ENCODE results near the gene EEF1AKMT2. TPM values are rescaled to one million over a fixed set of nuclear protein-coding genes. Genes with fewer than 3 reads are reported as not detected.

Gene EEF1AKMT2
- total and polyA plus RNA-seq, 2 donors (not counting 1 experiment from before 2014, with no cell fraction given), result 20.5 to 22.1 TPM

DNA sequence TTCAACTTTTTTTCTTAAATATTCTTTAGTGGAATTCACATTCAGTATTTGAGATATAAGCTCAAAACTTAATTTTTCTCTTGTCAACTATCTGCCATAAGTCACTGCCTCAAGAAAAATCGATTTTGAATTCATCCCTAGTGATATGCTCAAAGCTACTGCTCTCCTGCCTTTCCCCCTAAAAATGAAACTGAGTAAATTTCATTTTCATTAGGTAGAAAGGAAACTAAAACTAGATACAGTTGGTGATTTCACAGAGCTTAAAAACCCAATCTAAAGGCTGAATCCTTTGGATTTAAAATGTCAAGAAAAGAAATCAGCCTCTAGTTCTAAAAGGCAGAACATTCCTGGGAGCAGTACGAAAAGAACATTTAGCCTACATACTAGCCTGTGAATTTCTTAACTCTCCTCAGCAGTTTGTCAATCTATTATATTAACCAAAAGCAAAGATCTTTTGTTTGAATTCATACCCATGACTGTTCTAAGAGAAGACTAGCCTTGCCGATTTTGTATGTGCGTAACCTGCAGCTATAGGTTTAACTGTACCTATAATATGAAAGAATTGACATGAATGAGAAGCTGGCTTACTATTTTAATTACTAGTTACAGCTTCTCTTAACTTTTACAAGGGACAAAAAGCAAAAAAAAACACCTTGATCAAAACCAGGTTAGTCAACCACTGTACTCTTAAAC is 42.6 kb downstream of the EEF1AKMT2 start:
- Histone ChIP-seq H3K4me2 (ENCODE audit: extremely low read depth, insufficient read depth, low read length) (no peak overlapping the region), H3K4me3 (replicated peaks in 1 of 4; ENCODE audit: control extremely low read depth in 1 of 4, insufficient read depth in 1 of 4, low read depth in 3 of 4, low read length in 4 of 4) (no peak overlapping the region), H3K79me2 (ENCODE audit: control insufficient read depth, insufficient read depth, low read length) (no peaks in the 10 kb centered on the region), H3K36me3 (ENCODE audit: control insufficient read depth, insufficient read depth, low read length) (no peaks in the 10 kb centered on the region), H2AFZ (ENCODE audit: low read length) (no peak overlapping the region), H3K27me3 (ENCODE audit: control insufficient read depth, insufficient read depth, low read length) (no peaks in the 10 kb centered on the region), H3K9me3 (ENCODE audit: control insufficient read depth, insufficient read depth, low read depth, low read length) (no peaks in the 10 kb centered on the region), H3K4me1 (ENCODE audit: control insufficient read depth, extremely low read depth, insufficient read depth, low read length) (peaks cover 2% of the 10 kb centered on the region), H3K9ac (ENCODE audit: insufficient read depth, low read length) (no peak overlapping the region), H4K20me1 (ENCODE audit: control insufficient read depth, extremely low read depth, insufficient read depth, low read length) (no peaks in the 10 kb centered on the region), H3K27ac (ENCODE audit: insufficient read depth, low read length) (no peak overlapping the region)
- TF ChIP-seq EZH2 (IDR thresholded peaks at IDR 0.05; ENCODE audit: low read length, missing control alignments), result no peak
- TF ChIP-seq CTCF (conservative IDR thresholded peaks at IDR 0.05 in 1 of 2, IDR thresholded peaks at IDR 0.05 in 1 of 2; ENCODE audit: low read depth in 1 of 2, low read length in 2 of 2), result no peak
- DNase-seq (ENCODE audit: low read depth in 2 of 2), result no peak

DNA sequence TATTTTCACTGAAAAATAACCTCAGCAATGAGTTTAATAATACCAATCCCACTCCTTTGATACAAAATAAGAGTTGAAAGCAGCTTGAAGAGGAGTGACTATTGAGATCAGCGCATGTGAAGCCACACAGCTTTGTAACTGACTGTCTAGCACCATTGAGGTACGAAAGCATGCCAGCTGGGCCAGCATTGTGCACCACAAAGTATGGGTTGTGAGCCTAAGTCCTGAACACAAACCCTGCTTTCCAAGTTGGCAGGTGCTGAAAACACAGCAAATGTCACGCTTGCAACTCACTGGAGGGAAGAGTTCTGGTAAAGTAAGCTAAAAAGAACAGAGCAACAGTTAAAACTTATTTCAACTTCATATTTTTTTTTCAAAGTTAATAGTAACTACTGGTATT is 43.5 kb downstream of the EEF1AKMT2 start:
- Histone ChIP-seq H3K4me1 (ENCODE audit: control insufficient read depth, extremely low read depth, insufficient read depth, low read length) (peaks cover 2% of the 10 kb centered on the region), H4K20me1 (ENCODE audit: control insufficient read depth, extremely low read depth, insufficient read depth, low read length) (no peaks in the 10 kb centered on the region), H3K79me2 (ENCODE audit: control insufficient read depth, insufficient read depth, low read length) (no peaks in the 10 kb centered on the region), H3K4me3 (replicated peaks in 1 of 4; ENCODE audit: control extremely low read depth in 1 of 4, insufficient read depth in 1 of 4, low read depth in 3 of 4, low read length in 4 of 4) (no peak overlapping the region), H3K4me2 (ENCODE audit: extremely low read depth, insufficient read depth, low read length) (no peak overlapping the region), H3K9ac (ENCODE audit: insufficient read depth, low read length) (no peak overlapping the region), H3K27ac (ENCODE audit: insufficient read depth, low read length) (no peak overlapping the region), H3K36me3 (ENCODE audit: control insufficient read depth, insufficient read depth, low read length) (no peaks in the 10 kb centered on the region), H3K9me3 (ENCODE audit: control insufficient read depth, insufficient read depth, low read depth, low read length) (no peaks in the 10 kb centered on the region), H2AFZ (ENCODE audit: low read length) (no peak overlapping the region), H3K27me3 (ENCODE audit: control insufficient read depth, insufficient read depth, low read length) (no peaks in the 10 kb centered on the region)
- DNase-seq (ENCODE audit: low read depth in 2 of 2), result no peak
- TF ChIP-seq CTCF (conservative IDR thresholded peaks at IDR 0.05 in 1 of 2, IDR thresholded peaks at IDR 0.05 in 1 of 2; ENCODE audit: low read depth in 1 of 2, low read length in 2 of 2) (no peak), EZH2 (IDR thresholded peaks at IDR 0.05; ENCODE audit: low read length, missing control alignments) (no peak)

DNA sequence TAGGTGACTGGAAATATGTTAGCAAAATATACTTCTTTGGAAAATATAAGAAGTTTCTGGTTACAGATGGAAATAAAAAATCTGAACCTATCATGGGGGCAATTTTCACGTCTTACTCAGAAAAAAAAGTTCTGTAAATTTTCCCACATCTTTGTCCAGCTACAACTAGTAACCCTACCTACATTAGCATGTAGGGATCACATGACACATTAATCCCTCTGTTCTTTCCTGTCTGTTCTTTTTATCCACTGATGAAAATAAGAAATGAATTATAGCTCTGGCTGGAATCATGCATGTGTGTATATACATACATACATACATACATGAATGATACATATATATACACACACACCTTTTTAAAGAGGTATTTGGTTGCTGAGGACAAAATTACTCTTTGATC is 43.9 kb downstream of the EEF1AKMT2 start:
- no peak overlapping the region for H3K4me2 ChIP-seq (ENCODE audit: extremely low read depth, insufficient read depth, low read length)
- H3K27ac ChIP-seq (ENCODE audit: insufficient read depth, low read length), result no peak overlapping the region
- H3K36me3 ChIP-seq (ENCODE audit: control insufficient read depth, insufficient read depth, low read length), result no peaks in the 10 kb centered on the region
- TF ChIP-seq CTCF (conservative IDR thresholded peaks at IDR 0.05 in 1 of 2, IDR thresholded peaks at IDR 0.05 in 1 of 2; ENCODE audit: low read depth in 1 of 2, low read length in 2 of 2), result no peak
- no peak for TF ChIP-seq EZH2 (IDR thresholded peaks at IDR 0.05; ENCODE audit: low read length, missing control alignments)
- no peaks in the 10 kb centered on the region for H3K79me2 ChIP-seq (ENCODE audit: control insufficient read depth, insufficient read depth, low read length)
- no peaks in the 10 kb centered on the region for H4K20me1 ChIP-seq (ENCODE audit: control insufficient read depth, extremely low read depth, insufficient read depth, low read length)
- H2AFZ ChIP-seq (ENCODE audit: low read length), result no peak overlapping the region
- H3K9ac ChIP-seq (ENCODE audit: insufficient read depth, low read length), result no peak overlapping the region
- no peaks in the 10 kb centered on the region for H3K9me3 ChIP-seq (ENCODE audit: control insufficient read depth, insufficient read depth, low read depth, low read length)
- no peak overlapping the region for H3K4me3 ChIP-seq (replicated peaks in 1 of 4; ENCODE audit: control extremely low read depth in 1 of 4, insufficient read depth in 1 of 4, low read depth in 3 of 4, low read length in 4 of 4)
- H3K27me3 ChIP-seq (ENCODE audit: control insufficient read depth, insufficient read depth, low read length), result no peaks in the 10 kb centered on the region
- no peak for DNase-seq (ENCODE audit: low read depth in 2 of 2)
- peaks cover 2% of the 10 kb centered on the region for H3K4me1 ChIP-seq (ENCODE audit: control insufficient read depth, extremely low read depth, insufficient read depth, low read length)

Measured in fibroblast of lung (primary cell).